Ovary (tissue), 9 donors: ENCODE measurements around the gene CEP78. TPM values are rescaled to one million over a fixed set of nuclear protein-coding genes. Genes with fewer than 3 reads are reported as not detected.

Source experiments
- DNase-seq, 5 donors: peaks; one replicate each; pipeline ENCODE4 v3.0.0-alpha.2; 2019 to 2020
- H3K27ac ChIP-seq, 2 donors: fragments of 200-600 bp; one replicate each; pipeline versions ENCODE4 v1.5.1 to v1.8.0; 2019 to 2022
- H3K27me3 ChIP-seq: fragments of 200-600 bp; one replicate; pipeline ENCODE4 v1.8.0; 2022
- H3K36me3 ChIP-seq: fragments of 200-600 bp; sonication (generic); one replicate; pipeline ENCODE4 v1.5.1; 2019
- H3K4me1 ChIP-seq: one replicate; pipeline ENCODE4 v1.8.1; 2013; ENCODE audit warnings: mild to moderate bottlenecking, moderate library complexity; ENCODE audit not compliant: insufficient read depth
- H3K4me3 ChIP-seq: fragments of 200-600 bp; sonication (generic); one replicate; pipeline ENCODE4 v1.5.1; 2017
- H3K9me3 ChIP-seq, 2 donors: fragments of 200-600 bp in 1 of 2; sonication (generic) in 1 of 2; one replicate each; pipeline versions ENCODE4 v1.5.1 to v1.8.1; 2013 to 2019; ENCODE audit warnings: mild to moderate bottlenecking in 1 of 2, moderate library complexity in 1 of 2
- EP300 ChIP-seq: sonication (generic); formaldehyde crosslinking; IDR thresholded peaks from one replicate; pipeline ENCODE4 v1.6.1; 2017; ENCODE audit warnings: antibody characterized with exemption
- POLR2A ChIP-seq: fragments of 450-650 bp; IDR thresholded peaks from one replicate; pipeline ENCODE4 v1.6.1; 2017; ENCODE audit warnings: antibody characterized with exemption, mild to moderate bottlenecking, moderate library complexity
- WGBS, 3 donors: extraction: QIAGEN DNeasy Blood & Tissue Kit in 1 of 3; methylation state at CpG; one replicate each; pipeline versions ENCODE4 v1.1.5 to v1.1.7; 2013 to 2017; 5-methylcytosine and 5-hydroxymethylcytosine counted together
- intact Hi-C, 4 donors: fragments of 100-400 bp; cut with DNase I; formaldehyde crosslinking; loops; one replicate each; pipeline versions ENCODE4 v1.11.0 to v1.15.1; 2022 to 2023
- polyA plus RNA-seq, 2 donors: library from polyadenylated mRNA; stranded (reverse); fragments of 200-250 nt in 1 of 2; fragments of 350-450 nt in 1 of 2; fragmentation: Illumina TruSeq in 1 of 2; extraction: RNeasy Lipid Tissue Mini Kit (QIAGEN cat#74804) in 1 of 2; gene quantifications; one replicate each; pipeline ENCODE4 v1.2.3, GENCODE V29; 2013 to 2014
- total RNA-seq, 7 donors: library from RNA; depleted of rRNA in 2 of 7; stranded (reverse); fragments of >200 nt in 2 of 7; fragmentation: NEBNext Ultra II Directional in 3 of 7; extraction: Animal tissue kit (Norgen Biotek cat#: 25700) in 3 of 7; gene quantifications; one replicate each; pipeline versions ENCODE4 v1.1.0 to v1.2.4, GENCODE V29; 2016 to 2023
- TF ChIP-seq, protein P1 (sequence below), 3 donors: fragments of 450-650 bp in 2 of 3; fragments of 200-600 bp in 1 of 3; IDR thresholded peaks; one replicate each; pipeline versions ENCODE4 v1.5.1 to v1.8.0; 2016 to 2022; ENCODE audit warnings: antibody characterized with exemption in 3 of 3, mild to moderate bottlenecking in 1 of 3
- donor health status: DM: no; HTN: no; CAD: no; lungs with moderate emphysema.
- donor health status: DM: no; HTN: no; CAD: no.
- donor health status: Bipolar disorder and iron deficiency.
- donor health status: DM: yes; HTN: yes; CAD: no.
- donor health status: DM: no; HTN: no; CAD: no.
- donor health status: DM: yes; HTN: yes; CAD: no.

CEP78 gene
- total and polyA plus RNA-seq, 9 donors: 6.1 to 25.6 (median 14.4) TPM

DNA sequence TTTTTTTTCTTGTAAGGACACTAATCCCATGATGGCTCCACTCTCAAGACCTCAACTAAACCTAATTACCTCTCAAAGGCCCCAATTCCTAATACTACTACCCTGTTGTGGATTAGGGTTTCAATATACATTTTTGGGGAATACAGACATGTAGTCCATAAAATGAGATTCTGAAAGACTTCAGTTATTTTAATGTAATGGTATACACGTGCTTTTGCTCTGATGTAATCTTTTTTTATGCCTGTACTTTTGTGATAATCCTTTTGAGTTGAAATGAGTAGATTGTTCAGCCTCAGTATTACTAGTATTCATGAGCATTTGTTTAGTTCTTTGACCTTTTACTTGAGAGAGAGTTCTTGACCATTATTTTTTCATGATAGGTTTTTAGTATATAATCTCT is 9.5 kb downstream of the CEP78 start:
- DNase-seq: no peak
- H3K4me3 ChIP-seq: no peak overlapping the region
- 90 to 98% (median 91%) methylated on average over 1 of the region's 1 CpG for WGBS, 3 donors
- H3K9me3 ChIP-seq: no peaks in the 10 kb centered on the region
- H3K27me3 ChIP-seq: no peaks in the 10 kb centered on the region
- H3K4me1 ChIP-seq: no peaks in the 10 kb centered on the region
- intact Hi-C loops: no loop called here
- no peaks in the 10 kb centered on the region for H3K36me3 ChIP-seq
- TF ChIP-seq, protein P1, sequence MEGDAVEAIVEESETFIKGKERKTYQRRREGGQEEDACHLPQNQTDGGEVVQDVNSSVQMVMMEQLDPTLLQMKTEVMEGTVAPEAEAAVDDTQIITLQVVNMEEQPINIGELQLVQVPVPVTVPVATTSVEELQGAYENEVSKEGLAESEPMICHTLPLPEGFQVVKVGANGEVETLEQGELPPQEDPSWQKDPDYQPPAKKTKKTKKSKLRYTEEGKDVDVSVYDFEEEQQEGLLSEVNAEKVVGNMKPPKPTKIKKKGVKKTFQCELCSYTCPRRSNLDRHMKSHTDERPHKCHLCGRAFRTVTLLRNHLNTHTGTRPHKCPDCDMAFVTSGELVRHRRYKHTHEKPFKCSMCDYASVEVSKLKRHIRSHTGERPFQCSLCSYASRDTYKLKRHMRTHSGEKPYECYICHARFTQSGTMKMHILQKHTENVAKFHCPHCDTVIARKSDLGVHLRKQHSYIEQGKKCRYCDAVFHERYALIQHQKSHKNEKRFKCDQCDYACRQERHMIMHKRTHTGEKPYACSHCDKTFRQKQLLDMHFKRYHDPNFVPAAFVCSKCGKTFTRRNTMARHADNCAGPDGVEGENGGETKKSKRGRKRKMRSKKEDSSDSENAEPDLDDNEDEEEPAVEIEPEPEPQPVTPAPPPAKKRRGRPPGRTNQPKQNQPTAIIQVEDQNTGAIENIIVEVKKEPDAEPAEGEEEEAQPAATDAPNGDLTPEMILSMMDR (IDR thresholded peaks at IDR 0.05): no peak
- no peak overlapping the region for H3K27ac ChIP-seq

DNA sequence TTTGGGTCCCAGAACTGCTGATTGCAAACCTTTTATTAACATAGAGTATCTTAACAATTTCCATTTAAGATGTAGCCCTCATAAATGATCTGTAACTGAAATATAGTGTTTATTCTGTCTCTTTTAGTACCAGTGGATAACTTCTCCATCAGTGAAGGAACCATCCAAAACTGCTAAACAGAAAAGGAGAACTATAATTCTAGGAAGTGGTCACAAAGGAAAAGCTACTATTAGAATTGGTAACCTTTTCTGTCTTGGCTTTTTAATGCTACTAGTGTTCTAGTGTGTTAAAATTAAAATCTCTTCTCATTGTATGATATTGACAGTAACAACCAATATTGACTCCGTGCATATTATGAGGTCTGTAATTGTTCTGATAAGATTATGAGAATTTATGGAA is 12.8 kb downstream of the CEP78 start:
- no peak overlapping the region for H3K4me3 ChIP-seq
- no peaks in the 10 kb centered on the region for H3K36me3 ChIP-seq
- no peaks in the 10 kb centered on the region for H3K27me3 ChIP-seq
- TF ChIP-seq EP300: no peak
- H3K4me1 ChIP-seq: no peaks in the 10 kb centered on the region
- WGBS, 3 donors: 57 to 77% (median 59%) methylated on average over 1 of the region's 1 CpG
- DNase-seq: no peak
- no peak overlapping the region for H3K27ac ChIP-seq
- intact Hi-C loops: no loop called here
- no peaks in the 10 kb centered on the region for H3K9me3 ChIP-seq

DNA sequence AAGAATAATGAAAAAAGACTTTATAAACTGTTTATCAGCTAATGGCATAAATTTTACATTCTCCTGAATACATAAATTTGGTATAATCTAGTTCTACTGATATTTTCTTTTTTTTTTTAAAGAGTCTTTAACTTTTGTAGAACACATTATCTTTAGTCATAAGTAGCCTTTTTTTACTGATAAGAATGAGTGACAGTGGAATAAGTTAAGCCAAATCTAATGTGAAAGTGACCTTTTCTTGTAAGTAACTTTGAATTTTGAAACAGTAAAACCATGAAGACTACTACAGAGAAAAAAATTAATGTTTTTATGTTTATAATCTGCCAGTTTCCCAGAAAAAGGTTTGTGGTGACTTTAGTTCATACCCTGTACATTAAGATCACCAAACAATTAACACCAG is 13.7 kb downstream of the CEP78 start:
- intact Hi-C loops: no loop called here
- no peaks in the 10 kb centered on the region for H3K36me3 ChIP-seq
- no peak overlapping the region for H3K27ac ChIP-seq
- no peaks in the 10 kb centered on the region for H3K27me3 ChIP-seq
- H3K9me3 ChIP-seq: no peaks in the 10 kb centered on the region
- no peak for DNase-seq
- TF ChIP-seq EP300 (no peak), POLR2A (no peak)
- TF ChIP-seq, protein P1 (IDR thresholded peaks at IDR 0.05): no peak
- no peak overlapping the region for H3K4me3 ChIP-seq
- no peaks in the 10 kb centered on the region for H3K4me1 ChIP-seq

DNA sequence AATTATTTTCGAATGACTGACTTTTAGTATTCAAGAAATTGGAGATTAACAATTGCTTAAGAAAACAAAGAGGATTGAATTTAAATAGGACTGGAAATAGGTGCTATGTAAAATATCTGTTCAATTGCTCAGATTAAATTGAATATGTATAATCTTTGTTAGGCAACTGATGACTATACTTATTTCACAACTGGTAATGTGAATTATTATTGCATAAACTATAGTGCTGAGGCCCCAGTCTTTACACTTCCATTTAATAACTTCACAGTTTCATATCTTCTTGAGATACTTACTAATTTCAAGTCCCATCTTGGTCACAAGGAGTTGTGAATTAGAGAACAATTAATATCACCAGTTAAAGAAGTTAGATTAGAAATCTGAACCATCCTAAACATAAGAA is 16.7 kb downstream of the CEP78 start:
- H3K36me3 ChIP-seq: no peaks in the 10 kb centered on the region
- intact Hi-C loops: no loop called here
- WGBS, 3 donors: 93 to 99% (median 96%) methylated on average over 1 of the region's 1 CpG

DNA sequence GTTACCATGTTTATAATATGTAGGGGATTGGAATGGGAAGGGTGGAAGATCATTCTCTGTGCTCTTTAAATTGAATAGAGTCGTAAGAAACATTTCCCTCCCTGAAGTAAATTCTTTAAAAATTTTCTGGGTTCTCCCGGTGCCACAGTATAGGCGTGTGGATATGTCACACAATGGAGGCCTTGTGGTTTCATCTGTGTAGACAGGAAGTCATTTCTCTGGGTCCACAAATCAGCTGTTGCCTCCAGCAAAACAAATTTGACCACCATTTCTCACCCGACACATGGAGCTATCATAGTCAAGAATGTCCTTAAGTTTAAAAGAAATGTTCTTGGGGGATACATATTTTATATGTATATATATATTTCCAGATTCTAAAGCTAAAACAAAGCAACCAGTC is 17.4 kb downstream of the CEP78 start:
- no peaks in the 10 kb centered on the region for H3K36me3 ChIP-seq
- 93 to 95% (median 95%) methylated on average over 4 of the region's 4 CpGs for WGBS, 3 donors

More for the DNA sequence above, 16.7 kb downstream of the CEP78 start:
- H3K4me1 ChIP-seq: no peaks in the 10 kb centered on the region
- no peaks in the 10 kb centered on the region for H3K27me3 ChIP-seq
- TF ChIP-seq, protein P1 (IDR thresholded peaks at IDR 0.05): no peak
- TF ChIP-seq POLR2A: no peak
- H3K4me3 ChIP-seq: no peak overlapping the region
- DNase-seq: no peak
- no peaks in the 10 kb centered on the region for H3K9me3 ChIP-seq
- no peak overlapping the region for H3K27ac ChIP-seq

More for the DNA sequence above, 17.4 kb downstream of the CEP78 start:
- Histone ChIP-seq H3K9me3 (no peaks in the 10 kb centered on the region), H3K4me3 (no peak overlapping the region), H3K27me3 (no peaks in the 10 kb centered on the region), H3K4me1 (no peaks in the 10 kb centered on the region), H3K27ac (no peak overlapping the region)
- DNase-seq: no peak
- intact Hi-C loops: no loop called here
- TF ChIP-seq POLR2A (no peak), EP300 (no peak)
- TF ChIP-seq, protein P1 (IDR thresholded peaks at IDR 0.05): no peak
